Stimulated activated CD8-positive, alpha-beta memory T cell treated with anti-CD3 and anti-CD28 coated beads, Interleukin-2, amount 100 ng/mL, for 48 hours (primary cell): Measurements from ENCODE around the gene NUDCD2.
"Not testable (repeated sequence)": the region's sequence is repeated elsewhere in the genome, so short reads cannot be mapped to it uniquely, and the experiment has no call there.

Experiments
- DNase-seq, 2 donors: peaks; one replicate each; pipeline ENCODE4 v3.0.0-alpha.2; 2020; ENCODE audit warnings: low read depth in 2 of 2

The NUDCD2 gene

DNA sequence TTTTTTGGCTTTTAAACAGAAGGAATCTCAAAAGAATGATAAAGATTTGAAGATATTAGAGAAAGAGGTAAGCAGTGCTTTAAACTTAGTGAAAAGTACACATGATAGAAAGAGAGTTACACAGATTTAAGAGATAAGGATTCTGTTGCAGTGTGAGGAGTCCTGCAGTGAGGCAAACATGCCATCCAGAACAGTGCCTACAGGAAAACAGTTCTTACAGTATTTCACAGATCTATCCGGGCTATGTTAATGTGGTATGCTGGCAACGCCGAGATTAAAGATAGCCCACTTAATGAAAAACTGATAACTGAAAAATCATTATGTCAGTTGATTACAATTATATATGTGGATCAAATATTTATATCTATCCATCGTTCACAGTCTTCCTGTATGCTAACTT lies 7.8 kb upstream of the NUDCD2 start:
- DNase-seq = no peak

DNA sequence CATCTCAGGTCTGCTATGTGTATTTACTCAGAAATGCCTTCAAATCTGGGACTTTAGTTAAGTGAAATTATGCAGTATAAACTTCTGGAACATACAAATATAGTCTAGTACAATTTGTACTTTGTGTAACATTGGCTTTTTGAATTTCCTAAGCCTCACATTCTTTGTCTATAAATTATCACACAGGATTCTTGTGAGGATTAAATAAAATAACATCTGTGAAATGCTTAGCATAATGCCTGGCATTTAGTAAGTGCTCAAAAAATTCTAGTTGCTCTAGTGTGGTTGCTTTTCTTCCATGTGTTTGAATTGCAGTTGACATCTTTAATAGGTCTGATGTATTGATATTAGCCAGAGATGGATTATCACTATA lies 3.1 kb upstream of the NUDCD2 start:
- DNase-seq = no peak

- DNase-seq = no peak
Observed at GRCh38 chr5:163460562-163461171, 765 bp upstream of the NUDCD2 start, which contains the start of gene HMMR. TSS of gene HMMR (plus strand) at chr5:163460632. CDS start at chr5:163460693, 61 bp downstream.

- no peak for DNase-seq
Observed at GRCh38 chr5:163459462-163459818, 462 bp downstream of the NUDCD2 start.

GRCh38 chr5:163458778-163459385 lies 1.0 kb downstream of the NUDCD2 start:
- no peak for DNase-seq

GRCh38 chr5:163456840-163457239 lies 3.1 kb downstream of the NUDCD2 start:
- no peak for DNase-seq

GRCh38 chr5:163456029-163456589 lies 3.8 kb downstream of the NUDCD2 start:
- DNase-seq = no peak

GRCh38 chr5:163455406-163455805 lies 4.5 kb downstream of the NUDCD2 start:
- not testable (repeated sequence) for DNase-seq

- no peak for DNase-seq
Observed at GRCh38 chr5:163453705-163454104, 6.2 kb downstream of the NUDCD2 start.

- DNase-seq = no peak
Observed at GRCh38 chr5:163451489-163451888, 8.4 kb downstream of the NUDCD2 start.

DNA sequence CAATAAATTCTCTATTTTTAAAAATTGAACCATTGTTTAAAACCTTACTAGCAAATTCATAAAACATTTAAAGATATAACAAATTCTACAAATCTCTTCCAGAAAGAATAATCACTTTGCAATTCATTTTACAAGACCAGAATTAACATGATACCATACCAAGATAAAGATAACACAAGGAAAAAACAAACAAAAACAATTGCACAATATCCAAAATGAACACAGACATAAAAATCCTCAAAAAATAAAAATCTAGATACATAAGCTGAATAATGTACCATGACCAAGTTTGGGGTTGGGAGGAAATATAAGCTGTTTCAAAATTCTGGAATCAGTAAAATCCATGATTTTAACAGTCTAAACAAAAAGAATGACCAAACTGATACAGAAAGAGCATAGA lies 11.4 kb downstream of the NUDCD2 start:
- DNase-seq = no peak

DNA sequence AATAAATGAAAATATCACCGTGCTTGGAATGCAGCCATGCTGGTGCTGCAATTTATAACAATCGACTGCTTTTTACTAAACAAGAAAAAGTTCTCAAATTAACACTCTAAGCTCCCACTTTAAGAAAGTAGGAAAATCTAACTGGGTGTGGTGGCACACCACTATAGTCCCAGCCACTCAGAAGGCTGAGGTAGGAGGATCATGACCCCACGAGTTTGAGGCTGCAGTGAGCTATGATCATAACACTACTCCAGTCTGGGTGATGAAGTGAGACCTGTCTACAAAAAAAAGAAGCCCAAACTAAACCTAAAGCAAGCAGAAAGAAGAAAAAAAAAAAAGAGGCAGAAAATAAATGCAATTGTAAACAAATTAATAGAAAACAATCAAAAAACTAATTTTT lies 12.0 kb downstream of the NUDCD2 start:
- DNase-seq = no peak

- DNase-seq = no peak
Observed at GRCh38 chr5:163447191-163447590, 12.7 kb downstream of the NUDCD2 start.

DNA sequence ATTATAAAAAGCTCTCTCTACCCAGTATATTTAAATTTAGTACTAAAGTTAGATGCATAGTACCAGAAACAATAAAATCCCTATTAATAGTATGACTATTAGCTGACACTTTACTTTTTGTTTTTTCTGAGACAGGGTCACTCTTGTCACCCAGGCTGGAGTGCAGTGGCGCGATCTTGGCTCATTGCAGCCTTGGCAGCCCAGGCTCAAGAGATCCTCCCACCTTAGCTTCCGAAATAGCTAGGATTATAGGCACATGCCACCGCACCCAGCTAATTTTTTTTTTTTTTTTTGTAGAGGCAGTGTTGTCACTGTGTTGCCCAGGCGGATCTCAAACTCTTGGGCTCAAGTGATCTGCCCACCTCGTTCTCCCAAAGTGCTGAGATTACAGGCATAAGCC lies 14.6 kb downstream of the NUDCD2 start:
- DNase-seq = no peak

GRCh38 chr5:163444526-163444925 lies 15.4 kb downstream of the NUDCD2 start:
- no peak for DNase-seq

GRCh38 chr5:163440954-163441353 lies 18.9 kb downstream of the NUDCD2 start:
- no peak for DNase-seq

DNA sequence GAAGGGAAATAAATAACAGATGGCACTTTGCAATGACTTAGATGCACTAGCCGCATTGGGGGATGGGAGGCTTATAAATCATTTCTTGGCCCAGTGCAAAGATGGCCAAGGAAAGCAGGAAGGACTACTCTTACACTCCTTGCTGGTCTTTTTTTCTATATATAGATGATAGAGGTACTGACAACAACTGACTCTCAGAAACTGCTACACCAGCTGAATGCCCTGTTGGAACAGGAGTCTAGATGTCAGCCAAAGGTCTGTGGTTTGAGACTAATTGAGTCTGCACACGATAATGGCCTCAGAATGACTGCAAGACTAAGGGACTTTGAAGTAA lies 20.8 kb downstream of the NUDCD2 start:
- no peak for DNase-seq

GRCh38 chr5:163437309-163438182 lies 22.4 kb downstream of the NUDCD2 start, which contains the start of gene CCNG1:
TSS of gene CCNG1 (plus strand) at chr5:163437595. CDS start at chr5:163439257, 1,662 bp downstream.
- DNase-seq = peak; percentile 75 to 82

GRCh38 chr5:163437011-163437308 lies 22.9 kb downstream of the NUDCD2 start:
- DNase-seq = no peak

- DNase-seq = no peak
Observed at GRCh38 chr5:163436515-163436914, 23.4 kb downstream of the NUDCD2 start.

GRCh38 chr5:163434401-163434866 lies 25.5 kb downstream of the NUDCD2 start:
- no peak for DNase-seq

GRCh38 chr5:163433271-163433670 lies 26.6 kb downstream of the NUDCD2 start:
- DNase-seq = no peak

- DNase-seq = no peak
Observed at GRCh38 chr5:163432544-163432943, 27.4 kb downstream of the NUDCD2 start.
